GM18502 (cell line): Measurements from ENCODE around the gene PIGR.

Source experiments
- ATAC-seq: cut with Tn5 transposase; IDR thresholded peaks from one replicate; pipeline ENCODE4 v1.9.1; 2021; ENCODE audit warnings: mild to moderate bottlenecking; ENCODE audit not compliant: unreplicated experiment, poor library complexity

PIGR gene

GRCh38 chr1:206913766-206914537 lies 32.3 kb downstream of the PIGR start:
- no peak for ATAC-seq

- ATAC-seq = peak; percentile 64
Observed at GRCh38 chr1:206912445-206913095, 33.7 kb downstream of the PIGR start.

- ATAC-seq = no peak
Observed at GRCh38 chr1:206911064-206911663, 35.1 kb downstream of the PIGR start.

DNA sequence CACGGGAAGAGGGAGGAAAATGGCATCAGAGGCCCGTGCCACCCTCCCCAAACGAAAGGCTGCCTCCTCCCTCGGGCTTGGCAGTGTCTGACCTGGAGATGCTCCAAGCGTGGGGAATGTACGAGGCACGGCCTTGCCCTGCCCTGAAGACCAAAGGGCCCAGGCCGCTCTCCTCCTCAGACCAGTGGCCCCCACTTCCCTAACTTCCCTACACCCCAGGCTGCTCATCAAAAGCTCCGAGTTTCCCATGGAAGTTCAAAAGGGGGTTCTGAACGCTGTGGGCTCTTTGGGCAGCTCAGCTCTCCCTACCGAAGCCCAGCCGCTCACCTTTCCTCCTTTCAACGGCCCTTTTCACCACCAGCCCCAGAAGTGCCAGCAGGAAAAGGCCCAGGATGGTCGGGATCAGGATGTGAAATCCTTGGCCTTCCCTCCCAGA lies 36.4 kb downstream of the PIGR start:
- ATAC-seq = no peak

DNA sequence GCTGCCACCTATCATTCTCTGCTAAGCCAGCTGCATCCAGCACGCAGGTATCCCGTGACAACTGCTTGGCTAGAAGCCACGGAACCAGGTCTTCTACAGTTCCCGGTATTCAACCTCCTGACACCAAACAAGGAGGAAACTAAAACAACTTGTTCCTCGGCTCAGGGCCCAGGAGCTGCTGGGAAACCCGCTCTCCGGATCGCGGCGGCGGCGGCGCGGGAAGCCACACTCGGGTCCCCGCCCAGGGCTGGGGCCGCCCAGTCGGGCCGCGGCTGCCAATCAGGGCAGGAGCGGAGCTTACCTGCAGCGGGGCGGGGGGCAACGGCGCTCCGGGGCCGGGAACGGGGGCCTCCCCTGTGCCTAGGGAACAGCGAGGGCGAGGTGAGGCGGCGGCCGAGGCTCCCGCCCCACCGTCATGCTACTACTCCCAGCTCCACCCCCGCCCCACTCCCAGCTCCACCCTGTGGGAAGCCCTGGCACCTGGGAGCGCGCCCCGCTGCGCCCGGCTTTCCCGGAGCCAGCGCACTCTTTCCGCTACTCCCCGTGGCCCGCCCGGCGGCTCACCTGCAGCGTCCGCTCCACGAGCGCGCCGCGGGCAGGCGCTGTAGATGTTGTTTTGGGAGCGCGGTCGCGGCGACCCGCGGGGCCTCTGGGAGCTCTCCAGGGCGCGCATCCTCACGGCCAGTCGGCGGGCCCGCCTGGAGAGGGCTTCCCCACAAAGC lies 36.9 kb downstream of the PIGR start:
- no peak for ATAC-seq

GRCh38 chr1:206908038-206908437 lies 38.2 kb downstream of the PIGR start:
- no peak for ATAC-seq

DNA sequence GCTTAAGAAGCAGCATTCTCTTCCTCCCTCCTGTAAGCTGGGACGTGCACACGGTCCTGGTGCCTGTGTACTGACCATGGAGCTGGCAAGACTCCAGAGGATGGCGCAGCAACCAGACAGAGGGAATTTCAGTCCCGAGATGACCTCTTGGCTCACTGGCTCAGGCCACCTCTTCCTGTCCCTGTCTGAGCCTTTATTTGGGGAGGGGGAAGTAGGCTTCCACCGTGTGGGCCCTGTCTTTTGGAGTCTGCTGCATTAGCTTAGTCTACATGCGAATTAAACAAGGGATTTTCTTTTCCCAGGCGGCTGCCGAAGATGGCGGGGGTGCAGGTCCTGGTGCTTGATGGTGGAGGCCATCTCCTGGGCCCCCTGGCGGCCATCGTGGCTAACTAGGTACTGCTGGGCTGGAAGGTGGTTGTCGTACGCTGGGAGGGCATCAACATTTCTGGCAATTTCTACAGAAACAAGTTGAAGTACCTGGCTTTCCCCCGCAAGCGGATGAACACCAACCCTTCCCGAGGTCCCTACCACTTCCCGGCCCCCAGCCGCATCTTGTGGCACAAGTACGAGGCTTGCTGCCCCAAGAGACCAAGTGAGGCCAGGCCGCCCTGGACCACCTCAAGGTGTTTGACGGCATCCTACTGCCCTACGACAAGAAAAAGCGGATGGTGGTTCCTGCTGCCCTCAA lies 38.8 kb downstream of the PIGR start:
- ATAC-seq = no peak

- peak; percentile 71 for ATAC-seq
Observed at GRCh38 chr1:206905295-206906164, 40.7 kb downstream of the PIGR start.

- no peak for ATAC-seq
Observed at GRCh38 chr1:206904423-206905142, 41.7 kb downstream of the PIGR start.

- no peak for ATAC-seq
Observed at GRCh38 chr1:206903687-206904086, 42.6 kb downstream of the PIGR start.

DNA sequence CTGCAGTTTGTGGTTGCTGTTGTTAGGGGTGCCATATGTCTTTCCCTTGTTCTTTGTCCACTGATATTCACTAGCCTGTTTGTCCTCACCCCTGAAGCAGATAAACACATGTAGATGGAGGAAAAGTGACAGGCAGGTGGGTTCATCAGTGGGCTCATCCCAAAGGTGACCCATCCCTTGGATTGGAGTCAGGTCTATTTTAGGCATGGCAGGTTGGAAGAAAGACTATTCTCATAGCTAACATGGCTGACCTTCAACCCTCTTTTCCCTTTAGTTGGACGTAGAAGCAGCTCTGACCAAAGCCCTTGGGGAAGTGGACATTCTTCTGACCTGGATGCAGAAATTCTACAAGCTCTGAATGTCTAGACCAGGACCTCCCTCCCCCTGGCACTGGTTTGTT lies 43.6 kb downstream of the PIGR start:
- ATAC-seq = no peak

DNA sequence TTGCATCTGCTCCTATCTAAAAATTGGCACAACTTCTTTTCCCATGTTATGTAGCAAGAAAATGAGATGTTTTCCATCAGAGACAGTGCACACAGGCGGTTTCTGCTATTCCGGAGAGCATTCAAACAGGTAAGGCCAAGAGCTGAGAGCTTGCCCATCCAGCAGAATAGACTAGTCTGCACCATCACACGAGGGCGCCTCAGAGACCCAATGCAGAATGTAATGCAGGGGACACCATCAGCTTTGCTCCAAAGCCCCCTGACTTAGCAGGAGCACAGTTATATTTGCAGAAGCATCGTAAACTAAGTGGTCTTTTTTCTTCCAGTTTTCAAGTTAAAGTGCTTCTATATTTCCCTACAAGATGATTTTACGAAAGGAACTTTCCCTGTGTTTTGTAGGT lies 44.3 kb downstream of the PIGR start:
- no peak for ATAC-seq

GRCh38 chr1:206900149-206900548 lies 46.1 kb downstream of the PIGR start:
- ATAC-seq = no peak

DNA sequence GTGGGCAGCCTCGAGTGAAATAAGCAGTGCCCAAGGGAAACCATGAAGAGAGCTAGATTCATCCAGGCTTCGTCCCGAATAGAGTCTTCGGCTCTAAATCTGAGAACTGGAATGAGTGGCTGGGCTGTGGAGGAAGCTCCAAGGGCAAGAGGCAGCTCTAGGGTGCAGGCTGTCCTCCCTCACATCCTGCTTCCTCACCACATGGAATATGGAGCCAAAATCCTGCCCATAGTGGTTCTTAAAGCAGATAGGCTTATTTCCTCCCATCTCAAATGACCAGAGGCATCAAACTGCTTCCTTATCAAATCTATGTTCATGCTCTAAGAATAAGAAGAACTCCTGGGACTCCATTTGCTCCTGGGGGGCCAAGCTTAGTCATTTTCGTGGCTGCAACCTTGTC lies 46.5 kb downstream of the PIGR start:
- ATAC-seq = no peak

- ATAC-seq = no peak
Observed at GRCh38 chr1:206898915-206899431, 47.3 kb downstream of the PIGR start.

- no peak for ATAC-seq
Observed at GRCh38 chr1:206898089-206898914, 48.0 kb downstream of the PIGR start.

DNA sequence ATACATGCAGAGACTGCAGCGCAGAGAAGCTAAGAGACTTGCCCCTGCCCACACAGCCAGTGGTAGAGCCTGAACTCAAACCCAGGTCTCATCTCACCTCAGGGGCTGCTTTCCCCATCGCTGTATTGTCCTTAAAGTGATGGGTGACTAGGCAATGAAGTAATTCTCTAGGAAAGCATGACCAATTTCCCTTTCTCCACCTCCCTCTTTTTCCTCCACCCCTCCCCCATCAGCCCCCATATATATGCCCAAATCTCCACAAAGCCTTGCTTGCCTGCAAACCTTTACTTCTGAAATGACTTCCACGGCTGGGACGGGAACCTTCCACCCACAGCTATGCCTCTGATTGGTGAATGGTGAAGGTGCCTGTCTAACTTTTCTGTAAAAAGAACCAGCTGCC lies 49.1 kb downstream of the PIGR start, which contains the start of gene IL24:
IL24 (plus strand) TSS at position 269 of the 400 bp plus-strand sequence. CDS start 390 bp downstream, outside the sequence.
- no peak for ATAC-seq

DNA sequence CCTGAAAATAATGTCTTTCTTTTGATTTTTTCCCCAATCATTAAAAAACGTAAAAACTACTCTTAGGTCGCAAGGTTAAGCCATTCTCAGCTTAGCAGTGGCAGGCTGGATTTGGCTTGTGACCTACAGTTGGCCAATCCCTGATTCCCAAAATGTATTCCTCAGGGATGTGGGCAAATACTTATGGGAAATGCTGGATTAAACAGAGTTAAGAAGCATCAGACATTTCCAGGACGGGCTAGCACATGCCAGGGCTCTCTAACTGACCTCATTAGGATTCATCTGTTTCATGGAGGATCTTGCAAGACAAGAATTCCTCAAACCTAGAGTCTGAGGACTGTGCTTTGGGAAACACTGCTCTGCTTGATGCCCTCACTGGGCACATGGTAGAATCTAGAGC lies 50.0 kb downstream of the PIGR start:
- ATAC-seq = no peak
